Right lobe of liver (tissue), 6 donors: ENCODE results near the gene CCDC88B. TPM values are rescaled to one million over a fixed set of nuclear protein-coding genes. Genes with fewer than 3 reads are reported as not detected.

Experiments used
- ATAC-seq, 4 donors: fragments of 200-7000 bp; cut with Tn5 transposase; one replicate each; pipeline ENCODE4 v1.9.1; 2020; ENCODE audit warnings: mild to moderate bottlenecking in 4 of 4, moderate library complexity in 4 of 4
- DNase-seq, 3 donors: peaks; one replicate each; pipeline ENCODE4 v3.0.0-alpha.2; 2020
- H3K27ac ChIP-seq, 3 donors: fragments of 200-600 bp; one replicate each; pipeline ENCODE4 v1.8.0; 2022
- H3K27me3 ChIP-seq, 2 donors: fragments of 200-600 bp; one replicate each; pipeline ENCODE4 v1.8.0; 2022
- H3K36me3 ChIP-seq, 4 donors: fragments of 200-600 bp; sonication (generic) in 1 of 4; one replicate each; pipeline versions ENCODE4 v1.5.1 to v1.8.0; 2017 to 2022; ENCODE audit warnings: control low read depth in 1 of 4
- H3K4me1 ChIP-seq, 4 donors: fragments of 200-600 bp; sonication (generic) in 1 of 4; one replicate each; pipeline versions ENCODE4 v1.5.1 to v1.8.0; 2017 to 2022; ENCODE audit warnings: control low read depth in 1 of 4
- H3K4me3 ChIP-seq, 3 donors: fragments of 200-600 bp; one replicate each; pipeline ENCODE4 v1.8.0; 2022
- H3K9me3 ChIP-seq, 4 donors: fragments of 200-600 bp; sonication (generic) in 1 of 4; one replicate each; pipeline versions ENCODE4 v1.5.1 to v1.8.0; 2017 to 2022; ENCODE audit warnings: control low read depth in 1 of 4
- CTCF ChIP-seq, 4 donors: fragments of 200-600 bp in 3 of 4; fragments of 450-650 bp in 1 of 4; IDR thresholded peaks; one replicate each; pipeline versions ENCODE4 v1.5.1 to v1.8.0; 2016 to 2022; ENCODE audit warnings: antibody characterized with exemption in 4 of 4, mild to moderate bottlenecking in 2 of 4
- POLR2A ChIP-seq: fragments of 450-650 bp; IDR thresholded peaks from one replicate; pipeline ENCODE4 v1.6.1; 2017; ENCODE audit warnings: antibody characterized with exemption, mild to moderate bottlenecking
- WGBS: methylation state at CpG from one replicate; pipeline ENCODE4 v1.1.6; 2018; ENCODE audit warnings: low coverage, low lambda C conversion rate; ENCODE audit not compliant: insufficient coverage; ENCODE audit errors: missing lambda C conversion rate; 5-methylcytosine and 5-hydroxymethylcytosine counted together
- intact Hi-C, 2 donors: fragments of 100-400 bp; cut with DNase I; formaldehyde crosslinking; loops; one replicate each; pipeline versions ENCODE4 v1.11.2 to v1.14.1; 2022
- total RNA-seq, 6 experiments: library from RNA; depleted of rRNA in 2 of 6; stranded (reverse); fragments of >200 nt in 2 of 6; fragmentation: NEBNext Ultra II Directional in 3 of 6; extraction: Animal tissue kit (Norgen Biotek cat#: 25700) in 3 of 6; gene quantifications; one replicate each; pipeline versions ENCODE4 v1.1.0 to v1.2.4, GENCODE V29; 2016 to 2023
- donor health status: DM: no; HTN: yes; CAD: no.
- donor health status: DM: no; HTN: no; CAD: no.
- donor health status: DM: no; HTN: no; CAD: no.
- donor health status: DM: no; HTN: yes; CAD: no.
- donor health status: DM: no; HTN: yes; CAD: no.

CCDC88B gene
- total RNA-seq, 6 experiments from 2014 or later, result 2.4 to 10.6 (median 4.9) TPM

- DNase-seq (no peak), ATAC-seq (no peak)
Observed at GRCh38 chr11:64367931-64368672, 28.1 kb downstream of the CCDC88B start.

GRCh38 chr11:64368673-64369074 is 28.7 kb downstream of the CCDC88B start:
- intact Hi-C loops, result no loop called here

More at GRCh38 chr11:64367931-64368672, 28.1 kb downstream of the CCDC88B start:
- Histone ChIP-seq H3K27ac (no peak overlapping the region), H3K27me3 (no peaks in the 10 kb centered on the region), H3K4me1 (no peaks in the 10 kb centered on the region), H3K4me3 (no peak overlapping the region), H3K9me3 (no peaks in the 10 kb centered on the region), H3K36me3 (peaks cover 0 to 30% (median 9%) of the 10 kb centered on the region in 4 donors)
- TF ChIP-seq CTCF (IDR thresholded peaks at IDR 0.05), result no peak
- no peak for TF ChIP-seq POLR2A
- 89% methylated on average over 24 of the region's 46 CpGs for WGBS
- intact Hi-C loops, result no loop called here

GRCh38 chr11:64369440-64370421 is 29.7 kb downstream of the CCDC88B start:
- no peak for ATAC-seq
- no peak for DNase-seq
- Histone ChIP-seq H3K4me3 (no peak overlapping the region), H3K4me1 (no peaks in the 10 kb centered on the region), H3K27ac (no peak overlapping the region), H3K9me3 (no peaks in the 10 kb centered on the region), H3K36me3 (peaks cover 0 to 27% (median 9%) of the 10 kb centered on the region in 4 donors), H3K27me3 (no peaks in the 10 kb centered on the region)
- intact Hi-C loops, result no loop called here
- WGBS, result 98% methylated on average over 11 of the region's 82 CpGs
- TF ChIP-seq CTCF (IDR thresholded peaks at IDR 0.05) (no peak), POLR2A (no peak)

More at GRCh38 chr11:64368673-64369074, 28.7 kb downstream of the CCDC88B start:
- Histone ChIP-seq H3K27ac (no peak overlapping the region), H3K36me3 (peaks cover 0 to 27% (median 9%) of the 10 kb centered on the region in 4 donors), H3K4me3 (no peak overlapping the region), H3K9me3 (no peaks in the 10 kb centered on the region), H3K4me1 (no peaks in the 10 kb centered on the region), H3K27me3 (no peaks in the 10 kb centered on the region)
- no peak for DNase-seq
- WGBS, result 88% methylated on average over 18 of the region's 28 CpGs
- no peak for TF ChIP-seq POLR2A
- no peak for TF ChIP-seq CTCF (IDR thresholded peaks at IDR 0.05)
- no peak for ATAC-seq

GRCh38 chr11:64371201-64371600 is 31.2 kb downstream of the CCDC88B start:
- no peak overlapping the region for H3K27ac ChIP-seq
- H3K36me3 ChIP-seq, result peaks cover 0 to 19% (median 7%) of the 10 kb centered on the region in 4 donors
- TF ChIP-seq POLR2A (no peak), CTCF (IDR thresholded peaks at IDR 0.05) (no peak)
- intact Hi-C loops, result no loop called here
- DNase-seq, result no peak
- no peak overlapping the region for H3K4me3 ChIP-seq
- no peaks in the 10 kb centered on the region for H3K9me3 ChIP-seq
- no peak for ATAC-seq
- no peaks in the 10 kb centered on the region for H3K27me3 ChIP-seq
- 80% methylated on average over 1 of the region's 22 CpGs for WGBS
- H3K4me1 ChIP-seq, result no peaks in the 10 kb centered on the region
